CD8-positive, alpha-beta memory T cell (primary cell): ENCODE data around the gene APBA2. TPM values are rescaled to one million over a fixed set of nuclear protein-coding genes. Genes with fewer than 3 reads are reported as not detected.

Source experiments
- CTCF ChIA-PET: fragments of 350-600 bp; sonication (Branson Sonifier 250); formaldehyde crosslinking; loops from one replicate; lab custom pipeline; 2021; ENCODE audit warnings: antibody characterized with exemption; lab: Charles Lee
- POLR2A ChIA-PET: fragments of 350-600 bp; sonication (Branson Sonifier 250); formaldehyde crosslinking; loops from one replicate; lab custom pipeline; 2021; ENCODE audit warnings: antibody characterized with exemption; lab: Charles Lee
- DNase-seq, 5 donors: peaks; one replicate each; pipeline versions ENCODE4 v3.0.0 to v3.0.0-alpha.2; 2020 to 2022; ENCODE audit warnings: mixed read lengths in 1 of 5
- H3K27ac ChIP-seq: one replicate; pipeline ENCODE4 v1.7.0; 2013; ENCODE audit warnings: low read depth, mild to moderate bottlenecking, low read length, moderate library complexity
- H3K27me3 ChIP-seq: 2 replicates; pipeline ENCODE4 v1.7.0; 2013; ENCODE audit warnings: low read length, mild to moderate bottlenecking; ENCODE audit not compliant: insufficient read depth, poor library complexity, severe bottlenecking
- H3K36me3 ChIP-seq: 2 replicates; pipeline ENCODE4 v1.7.0; 2013; ENCODE audit warnings: mild to moderate bottlenecking, low read length, moderate library complexity; ENCODE audit not compliant: insufficient read depth
- H3K4me1 ChIP-seq: 2 replicates; pipeline ENCODE4 v1.7.0; 2013; ENCODE audit warnings: mild to moderate bottlenecking, low read length, moderate library complexity; ENCODE audit not compliant: insufficient read depth
- H3K4me3 ChIP-seq: 2 replicates; pipeline ENCODE4 v1.7.0; 2013; ENCODE audit warnings: mild to moderate bottlenecking, low read length
- H3K9me3 ChIP-seq: 2 replicates; pipeline ENCODE4 v1.7.0; 2013; ENCODE audit warnings: mild to moderate bottlenecking, low read length
- H3K27ac Mint-ChIP-seq, 8 donors: one replicate each; pipeline ENCODE4 v1.8.0; 2020 to 2021; ENCODE audit warnings: mixed read lengths in 8 of 8, mild to moderate bottlenecking in 6 of 8, inconsistent platforms in 3 of 8, moderate library complexity in 3 of 8
- H3K27me3 Mint-ChIP-seq, 2 donors: one replicate each; pipeline ENCODE4 v1.8.0; 2020 to 2021; ENCODE audit warnings: mixed read lengths in 2 of 2, mild to moderate bottlenecking in 1 of 2, moderate library complexity in 1 of 2
- H3K36me3 Mint-ChIP-seq, 3 donors: one replicate each; pipeline ENCODE4 v1.8.0; 2020 to 2021; ENCODE audit warnings: mixed read lengths in 3 of 3, inconsistent platforms in 1 of 3, mild to moderate bottlenecking in 1 of 3
- H3K4me1 Mint-ChIP-seq, 3 donors: one replicate each; pipeline ENCODE4 v1.8.0; 2020 to 2021; ENCODE audit warnings: mixed read lengths in 3 of 3, inconsistent platforms in 1 of 3, mild to moderate bottlenecking in 1 of 3
- H3K4me3 Mint-ChIP-seq, 7 donors: one replicate each; pipeline ENCODE4 v1.8.0; 2020 to 2021; ENCODE audit warnings: mixed read lengths in 7 of 7, mild to moderate bottlenecking in 6 of 7, moderate library complexity in 4 of 7, inconsistent platforms in 2 of 7
- H3K9me3 Mint-ChIP-seq, 5 donors: one replicate each; pipeline ENCODE4 v1.8.0; 2020 to 2022; ENCODE audit warnings: mixed read lengths in 5 of 5, mild to moderate bottlenecking in 3 of 5, moderate library complexity in 2 of 5, inconsistent platforms in 1 of 5
- polyA plus RNA-seq: library from polyadenylated mRNA; unstranded; fragments of 300-500 nt; fragmentation: Illumina TruSeq; gene quantifications from one replicate; pipeline ENCODE4 v1.2.3, GENCODE V29; 2021
- total RNA-seq, 2 experiments: library from RNA; stranded (reverse); gene quantifications; one replicate each; pipeline ENCODE4 v1.2.3, GENCODE V29; 2021

Gene APBA2
- total and polyA plus RNA-seq, 3 experiments from 2014 or later = 15.7 to 38.8 (median 18.0) TPM

DNA sequence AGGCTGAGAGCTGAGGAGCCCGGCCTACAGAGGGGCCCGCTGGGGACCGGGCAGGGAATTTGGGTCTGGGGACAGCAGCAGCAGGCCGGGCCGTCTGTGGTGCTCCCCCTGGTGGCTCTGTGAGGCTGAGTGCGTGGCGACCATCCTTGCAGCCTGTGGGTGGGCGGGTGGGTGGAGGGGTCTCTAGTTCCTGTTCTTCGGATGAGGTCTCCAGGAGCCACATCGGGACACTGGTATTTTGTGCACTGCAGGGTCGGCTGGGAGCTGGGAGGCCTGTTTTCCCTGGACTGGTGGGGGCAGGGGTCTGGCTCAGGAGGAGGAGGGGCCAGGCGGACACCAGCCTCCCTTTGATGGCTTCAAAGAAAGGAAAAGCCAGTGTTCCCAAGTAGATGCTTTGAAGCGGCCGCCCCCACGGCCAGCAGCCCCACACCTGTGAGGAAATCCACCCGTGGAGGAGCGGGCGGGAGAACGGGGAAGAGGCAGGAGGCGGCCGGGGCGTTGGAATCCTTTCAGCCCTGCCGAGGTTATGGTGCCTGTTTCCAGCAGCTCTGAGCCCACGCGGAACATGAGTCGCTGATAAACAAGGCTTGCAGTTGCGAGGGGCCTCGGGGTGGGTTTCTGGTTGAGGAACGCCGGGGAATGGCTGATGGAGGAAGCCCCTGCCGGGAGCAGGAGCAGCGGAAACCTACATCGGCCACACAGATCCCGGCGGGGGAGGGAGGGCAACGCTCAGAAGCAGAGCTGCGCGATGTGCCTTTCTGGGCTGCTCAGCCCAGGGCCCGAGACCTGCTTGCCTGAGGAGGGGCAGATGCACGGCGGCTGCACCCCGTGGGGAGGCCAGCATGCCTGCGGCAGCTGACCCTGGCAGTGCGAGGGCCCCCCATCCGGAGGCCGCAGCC lies 229.6 kb downstream of the APBA2 start:
- Mint-ChIP-seq H3K27ac (no peak overlapping the region), H3K27me3 (peaks cover 0 to 4% of the 10 kb centered on the region in 2 donors), H3K4me3 (peak overlapping the region in 2 of 7 donors; percentile 32 to 36), H3K4me1 (peaks cover 10 to 19% (median 13%) of the 10 kb centered on the region in 3 donors), H3K36me3 (peaks cover 0 to 14% (median 0%) of the 10 kb centered on the region in 3 donors), H3K9me3 (no peaks in the 10 kb centered on the region)
- Histone ChIP-seq H3K27me3 (no peaks in the 10 kb centered on the region), H3K27ac (no peak overlapping the region), H3K9me3 (no peaks in the 10 kb centered on the region), H3K4me1 (no peaks in the 10 kb centered on the region), H3K36me3 (no peaks in the 10 kb centered on the region), H3K4me3 (no peak overlapping the region)
- CTCF ChIA-PET = interaction anchor here (1.2 kb wide), 1 partner anchor 13 kb away, joined by 4 read pairs; no protein-coding TSS in a partner anchor
- DNase-seq = no peak
- POLR2A ChIA-PET = no interaction called here

DNA sequence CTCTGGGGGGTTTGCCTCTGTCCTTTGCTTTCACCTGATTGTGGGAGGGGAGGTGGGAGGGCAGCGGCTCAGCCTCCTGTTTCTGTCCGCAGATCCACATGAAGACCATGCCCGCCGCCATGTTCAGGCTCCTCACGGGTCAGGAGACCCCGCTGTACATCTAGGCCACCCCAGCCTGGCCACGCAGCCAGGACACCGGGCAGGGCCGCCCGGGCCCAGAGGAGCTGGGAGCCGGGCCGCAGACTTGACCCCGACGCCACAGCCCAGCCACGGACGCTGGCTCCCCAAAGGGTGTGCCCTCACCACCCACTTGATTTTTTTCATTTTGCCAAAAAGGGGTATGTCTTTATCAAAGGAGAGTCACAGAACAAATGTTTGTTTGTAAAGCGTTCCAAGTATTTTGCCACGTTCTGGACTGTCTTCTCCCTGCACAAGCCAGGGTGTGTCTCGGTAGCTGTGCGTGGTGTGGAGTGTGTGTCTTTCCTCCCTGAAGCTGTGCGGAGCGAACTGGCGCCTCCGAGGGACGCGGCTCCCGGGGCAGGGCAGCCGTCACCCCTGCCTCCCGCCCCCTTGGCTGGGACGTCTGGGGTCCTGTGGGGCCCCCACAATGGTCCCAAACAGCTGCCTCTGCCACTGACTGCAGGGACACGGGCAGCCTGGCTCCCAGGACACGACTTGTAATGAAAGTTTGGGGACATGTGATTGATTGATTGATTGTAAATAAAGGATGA lies 231.4 kb downstream of the APBA2 start:
- no peak overlapping the region for H3K4me3 ChIP-seq
- Mint-ChIP-seq H3K9me3 (no peaks in the 10 kb centered on the region), H3K27ac (no peak overlapping the region), H3K4me3 (no peak overlapping the region), H3K27me3 (peaks cover 0 to 4% of the 10 kb centered on the region in 2 donors), H3K4me1 (peaks cover 10 to 19% (median 13%) of the 10 kb centered on the region in 3 donors), H3K36me3 (peaks cover 0 to 9% (median 0%) of the 10 kb centered on the region in 3 donors)
- no peak for DNase-seq
- no peaks in the 10 kb centered on the region for H3K36me3 ChIP-seq
- no peak overlapping the region for H3K27ac ChIP-seq
- ChIA-PET POLR2A (interaction anchor here (0.7 kb wide), 1 partner anchor 17 kb away, joined by 3 read pairs; no protein-coding TSS in a partner anchor), CTCF (no interaction called here)
- H3K9me3 ChIP-seq = no peaks in the 10 kb centered on the region
- H3K4me1 ChIP-seq = no peaks in the 10 kb centered on the region
- H3K27me3 ChIP-seq = no peaks in the 10 kb centered on the region

DNA sequence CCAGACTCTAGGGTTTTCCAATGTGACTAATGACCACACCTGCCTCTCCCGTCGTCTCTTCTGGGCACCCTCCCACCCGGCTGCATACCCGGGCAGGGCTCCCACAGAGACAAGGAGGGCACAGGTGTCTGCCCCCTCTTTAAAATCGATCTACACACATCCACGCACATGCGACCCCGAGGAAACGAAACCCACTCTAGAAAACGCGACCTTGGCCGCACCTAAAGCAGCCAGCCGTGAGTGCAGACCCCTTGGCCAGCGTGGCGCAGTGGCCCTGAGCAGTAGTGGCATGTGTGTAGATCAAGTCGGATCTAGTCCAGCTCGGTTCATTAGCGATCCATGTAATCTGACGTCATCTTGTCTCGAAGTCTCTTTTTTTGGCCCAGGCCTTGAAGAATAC lies 232.0 kb downstream of the APBA2 start:
- H3K4me1 ChIP-seq = no peaks in the 10 kb centered on the region
- peaks cover 0 to 7% (median 0%) of the 10 kb centered on the region in 3 donors for H3K36me3 Mint-ChIP-seq
- no peaks in the 10 kb centered on the region for H3K9me3 ChIP-seq
- no peak overlapping the region for H3K4me3 ChIP-seq
- H3K4me3 Mint-ChIP-seq = no peak overlapping the region
- DNase-seq = no peak
- H3K27me3 ChIP-seq = no peaks in the 10 kb centered on the region
- POLR2A ChIA-PET = no interaction called here
- CTCF ChIA-PET = no interaction called here
- H3K27ac Mint-ChIP-seq = no peak overlapping the region
- H3K4me1 Mint-ChIP-seq = peaks cover 8 to 16% (median 9%) of the 10 kb centered on the region in 3 donors
- H3K27ac ChIP-seq = no peak overlapping the region
- H3K36me3 ChIP-seq = no peaks in the 10 kb centered on the region
- H3K9me3 Mint-ChIP-seq = no peaks in the 10 kb centered on the region
- H3K27me3 Mint-ChIP-seq = peaks cover 0 to 4% of the 10 kb centered on the region in 2 donors

GRCh38 chr15:29119847-29120246 lies 234.1 kb downstream of the APBA2 start:
- Mint-ChIP-seq H3K4me1 (peaks cover under 1 to 1% (median under 1%) of the 10 kb centered on the region in 3 donors), H3K27me3 (no peaks in the 10 kb centered on the region), H3K27ac (no peak overlapping the region), H3K9me3 (no peaks in the 10 kb centered on the region), H3K36me3 (peaks cover 0 to 3% (median 0%) of the 10 kb centered on the region in 3 donors), H3K4me3 (no peak overlapping the region)
- CTCF ChIA-PET = no interaction called here
- no peaks in the 10 kb centered on the region for H3K36me3 ChIP-seq
- H3K27me3 ChIP-seq = no peaks in the 10 kb centered on the region
- POLR2A ChIA-PET = no interaction called here
- H3K4me3 ChIP-seq = no peak overlapping the region
- H3K27ac ChIP-seq = no peak overlapping the region
- H3K4me1 ChIP-seq = no peaks in the 10 kb centered on the region
- H3K9me3 ChIP-seq = no peaks in the 10 kb centered on the region
- no peak for DNase-seq

DNA sequence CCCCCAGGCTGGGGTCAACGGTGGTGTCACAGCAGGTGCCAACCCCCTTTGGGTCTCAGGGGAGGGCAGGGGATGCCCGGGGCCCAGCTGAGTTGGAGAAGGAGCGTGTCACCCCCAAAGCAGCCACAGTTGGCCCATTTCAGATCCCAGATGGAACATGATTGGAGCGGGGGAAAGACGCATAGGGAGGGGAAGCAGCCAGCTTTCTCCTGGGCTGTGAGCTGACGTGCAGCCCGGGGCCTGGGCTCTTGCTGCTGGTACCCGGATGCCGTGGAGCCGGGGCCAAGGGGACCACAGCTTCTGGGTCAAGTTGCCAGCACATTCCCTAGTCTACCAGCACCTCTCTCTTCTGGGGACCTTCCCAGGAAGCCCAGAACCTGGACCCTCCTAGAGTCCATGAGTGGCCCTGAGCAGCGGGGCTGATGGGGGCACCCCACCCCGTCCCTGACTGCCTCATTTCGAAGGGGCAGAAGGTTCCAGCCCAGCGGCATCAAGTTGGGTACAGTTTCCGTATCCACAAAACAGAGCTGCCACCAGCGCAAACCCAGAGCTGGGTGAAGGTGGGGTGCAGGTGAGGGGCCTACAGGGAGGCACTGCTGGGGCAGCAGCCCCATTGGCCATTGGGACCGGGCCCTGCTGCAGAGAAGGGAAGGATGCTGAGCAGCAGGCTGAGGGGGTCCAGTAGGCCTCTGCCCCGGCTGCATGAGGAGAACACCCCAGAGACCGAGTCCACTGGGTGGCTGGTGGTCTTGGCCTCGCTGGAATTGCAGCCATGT lies 235.0 kb downstream of the APBA2 start:
- Mint-ChIP-seq H3K9me3 (no peaks in the 10 kb centered on the region), H3K36me3 (peaks cover 0 to 3% (median 0%) of the 10 kb centered on the region in 3 donors), H3K27me3 (no peaks in the 10 kb centered on the region), H3K4me1 (no peaks in the 10 kb centered on the region), H3K4me3 (no peak overlapping the region), H3K27ac (no peak overlapping the region)
- Histone ChIP-seq H3K4me1 (no peaks in the 10 kb centered on the region), H3K27me3 (no peaks in the 10 kb centered on the region), H3K27ac (no peak overlapping the region), H3K9me3 (no peaks in the 10 kb centered on the region), H3K36me3 (no peaks in the 10 kb centered on the region), H3K4me3 (no peak overlapping the region)
- ChIA-PET POLR2A (no interaction called here), CTCF (interaction anchor here (0.9 kb wide), 1 partner anchor 19 kb away, joined by 3 read pairs; no protein-coding TSS in a partner anchor)
- DNase-seq = no peak

DNA sequence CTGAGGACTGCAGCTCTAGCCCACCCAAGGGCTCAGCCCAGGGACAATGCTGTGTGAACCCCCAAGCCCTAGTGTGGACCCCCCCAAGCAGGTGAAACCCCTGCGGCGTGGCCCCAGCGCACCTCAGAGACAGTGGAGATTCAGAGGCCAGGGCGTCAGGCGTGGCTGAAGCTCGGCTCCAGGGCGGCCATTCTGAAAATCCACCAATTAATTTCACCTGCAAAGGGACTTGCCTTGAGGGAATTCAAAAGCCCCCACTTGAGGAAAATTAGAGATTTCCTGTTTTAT lies 235.5 kb downstream of the APBA2 start:
- no peak for DNase-seq
- Mint-ChIP-seq H3K4me1 (no peaks in the 10 kb centered on the region), H3K27ac (no peak overlapping the region), H3K36me3 (peaks cover 0 to 3% (median 0%) of the 10 kb centered on the region in 3 donors), H3K27me3 (no peaks in the 10 kb centered on the region), H3K9me3 (no peaks in the 10 kb centered on the region), H3K4me3 (no peak overlapping the region)
- H3K9me3 ChIP-seq = no peaks in the 10 kb centered on the region
- POLR2A ChIA-PET = no interaction called here
- no peaks in the 10 kb centered on the region for H3K27me3 ChIP-seq
- H3K36me3 ChIP-seq = no peaks in the 10 kb centered on the region
- CTCF ChIA-PET = no interaction called here
- H3K4me1 ChIP-seq = no peaks in the 10 kb centered on the region
- H3K4me3 ChIP-seq = no peak overlapping the region
- no peak overlapping the region for H3K27ac ChIP-seq

- POLR2A ChIA-PET = no interaction called here
These were observed 236.1 kb downstream of the APBA2 start for GRCh38 chr15:29121907-29122306.

More at GRCh38 chr15:29121907-29122306, 236.1 kb downstream of the APBA2 start:
- Mint-ChIP-seq H3K36me3 (peaks cover 0 to 3% (median 0%) of the 10 kb centered on the region in 3 donors), H3K27ac (no peak overlapping the region), H3K4me1 (no peaks in the 10 kb centered on the region), H3K4me3 (no peak overlapping the region), H3K27me3 (no peaks in the 10 kb centered on the region), H3K9me3 (no peaks in the 10 kb centered on the region)
- no peak for DNase-seq
- H3K27ac ChIP-seq = no peak overlapping the region
- H3K27me3 ChIP-seq = no peaks in the 10 kb centered on the region
- no peaks in the 10 kb centered on the region for H3K36me3 ChIP-seq
- no peaks in the 10 kb centered on the region for H3K4me1 ChIP-seq
- H3K4me3 ChIP-seq = no peak overlapping the region
- no peaks in the 10 kb centered on the region for H3K9me3 ChIP-seq
- CTCF ChIA-PET = no interaction called here
